CD4-positive, alpha-beta T cell treated with Interleukin-4 for 1 hour (primary cell): Measurements from ENCODE around the gene ETHE1.
A peak's percentile ranks its signal among the peaks of the same experiment; 100 is the strongest.
"Not testable (repeated sequence)": the region's sequence is repeated elsewhere in the genome, so short reads cannot be mapped to it uniquely, and the experiment has no call there.

Source experiments
- DNase-seq, 2 donors: peaks; one replicate each; pipeline ENCODE4 v3.0.0-alpha.2; 2020 to 2022

ETHE1 gene

DNA sequence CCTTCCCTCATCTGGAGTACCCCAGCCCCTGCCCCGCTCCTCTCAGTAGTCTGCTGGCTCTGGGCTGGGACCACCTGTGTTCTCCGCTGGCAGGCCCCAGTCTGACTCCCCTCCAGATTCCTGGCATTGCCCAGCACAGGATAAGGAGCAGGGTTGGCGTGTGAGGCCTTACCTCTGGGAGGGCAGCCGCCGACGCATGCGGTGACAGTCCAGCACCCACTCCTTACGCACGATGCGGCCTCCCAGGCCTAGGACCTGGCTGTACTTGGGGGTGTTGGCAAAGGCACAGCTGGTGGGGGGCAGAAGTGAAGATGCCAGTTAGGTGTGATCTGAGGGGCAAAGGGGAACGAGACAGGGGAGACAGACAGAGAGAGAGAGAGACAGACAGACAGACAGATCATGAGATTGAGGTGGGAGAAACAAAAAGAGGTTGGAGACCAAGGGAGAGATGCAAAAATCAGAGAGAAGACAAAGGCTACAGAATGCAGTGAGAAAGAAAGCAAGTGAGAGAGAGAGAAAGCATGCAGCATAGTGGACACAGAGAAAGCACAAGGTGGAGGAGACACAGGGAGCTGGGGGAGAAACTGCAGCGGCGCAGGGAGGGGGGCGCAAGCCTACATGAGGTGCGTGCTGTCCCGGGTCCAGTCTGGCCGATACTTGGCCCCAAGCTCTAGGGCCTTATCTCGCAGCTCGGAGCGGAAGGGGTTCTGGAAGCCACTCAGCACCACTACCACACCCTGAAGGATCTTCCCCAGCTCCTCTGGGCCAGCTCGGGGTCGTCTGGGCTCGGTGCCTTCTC is 24.6 kb upstream of the ETHE1 start:
- DNase-seq, result no peak

DNA sequence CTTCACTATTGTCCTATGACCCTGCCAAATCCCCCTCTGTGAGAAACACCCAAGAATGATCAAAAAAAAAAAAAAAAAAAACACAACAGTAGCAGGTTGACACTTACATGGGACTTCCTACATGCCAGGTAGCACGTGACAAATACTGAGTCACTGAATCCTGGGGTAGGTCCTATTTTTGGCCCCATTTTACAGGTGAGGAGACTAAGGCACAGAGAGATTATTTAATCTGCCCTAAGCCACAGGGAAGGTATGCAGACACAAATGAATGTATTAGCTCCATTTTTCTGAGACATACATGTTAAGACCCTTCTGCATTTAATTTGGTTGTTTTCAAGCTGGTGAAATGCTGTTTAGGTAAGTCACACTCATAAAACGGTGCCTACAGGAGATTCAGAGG is 21.7 kb upstream of the ETHE1 start:
- no peak for DNase-seq

DNA sequence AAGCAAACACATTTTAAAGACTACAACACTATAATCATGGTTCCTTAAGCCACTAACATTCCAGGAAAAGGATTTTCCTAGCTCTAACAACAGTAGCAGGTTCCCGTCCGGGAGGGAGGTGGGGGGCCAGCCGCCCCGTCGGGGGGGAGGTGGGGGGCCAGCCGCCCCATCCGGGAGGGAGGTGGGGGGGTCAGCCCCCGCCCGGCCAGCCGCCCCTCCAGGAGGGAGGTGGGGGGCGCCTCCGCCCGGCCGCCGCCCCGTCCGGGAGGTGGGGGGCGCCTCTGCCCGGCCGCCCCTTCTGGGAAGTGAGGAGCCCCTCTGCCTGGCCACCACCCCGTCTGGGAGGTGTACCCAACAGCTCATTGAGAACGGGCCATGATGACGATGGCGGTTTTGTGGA is 20.9 kb upstream of the ETHE1 start:
- not testable (repeated sequence) for DNase-seq

DNA sequence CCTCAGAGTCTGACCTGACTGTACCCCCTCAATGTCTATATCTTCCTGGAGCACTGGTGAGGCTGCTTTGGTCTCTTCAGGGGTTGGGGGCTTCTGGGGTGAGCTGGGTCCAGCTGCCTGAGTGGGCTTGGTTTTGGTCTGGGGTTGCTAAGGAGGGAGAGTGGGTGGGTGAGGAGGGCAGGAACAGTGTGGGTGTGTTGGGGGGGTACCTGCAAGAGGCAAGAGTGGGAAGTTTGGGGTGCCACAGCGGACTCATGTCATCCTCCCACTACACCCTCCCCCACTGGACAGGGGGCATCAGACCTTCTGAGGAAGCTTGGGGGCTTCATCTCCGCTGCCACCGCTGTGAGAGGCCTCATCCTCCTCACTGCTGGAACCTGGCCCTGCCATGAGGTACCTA is 19.6 kb upstream of the ETHE1 start:
- DNase-seq, result no peak

DNA sequence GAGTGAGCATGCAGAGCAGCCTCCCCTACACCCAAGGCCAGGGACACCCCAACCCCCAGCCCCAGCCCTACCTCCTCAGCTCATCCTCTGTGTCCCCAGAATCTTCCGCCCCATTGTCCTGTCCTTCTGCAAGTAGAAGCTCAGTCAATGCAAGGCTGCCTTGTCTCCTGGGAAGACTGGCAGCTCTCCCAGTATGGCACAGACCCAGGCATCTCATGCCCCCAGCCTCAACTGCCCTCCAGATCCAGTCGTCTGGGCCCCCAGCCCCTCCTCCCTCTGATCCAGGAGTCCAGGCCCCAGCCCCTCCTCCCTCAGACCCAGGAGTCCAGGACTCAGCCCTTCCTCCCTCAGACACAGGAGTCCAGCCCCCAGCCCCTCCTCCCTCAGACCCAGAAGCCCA is 19.0 kb upstream of the ETHE1 start:
- DNase-seq, result no peak

DNA sequence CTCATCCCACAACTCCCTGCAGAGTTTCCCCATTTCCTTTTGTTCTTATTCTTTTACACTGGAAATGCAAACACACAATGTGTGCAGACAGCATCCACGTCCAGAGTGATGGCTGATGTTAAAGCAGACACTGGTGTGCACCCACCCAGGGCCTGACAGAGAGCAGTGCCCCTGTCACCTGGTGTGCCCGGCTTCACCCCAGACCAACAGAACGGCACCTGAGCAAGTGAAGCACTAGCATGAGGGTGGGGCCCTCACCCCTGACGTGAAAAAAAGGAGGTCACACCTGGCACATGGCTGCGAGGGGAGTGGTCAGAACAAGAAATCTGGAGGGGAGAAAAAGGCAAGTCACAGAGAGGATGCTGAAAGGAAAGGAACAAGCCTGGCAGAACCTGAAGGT is 18.3 kb upstream of the ETHE1 start:
- no peak for DNase-seq

DNA sequence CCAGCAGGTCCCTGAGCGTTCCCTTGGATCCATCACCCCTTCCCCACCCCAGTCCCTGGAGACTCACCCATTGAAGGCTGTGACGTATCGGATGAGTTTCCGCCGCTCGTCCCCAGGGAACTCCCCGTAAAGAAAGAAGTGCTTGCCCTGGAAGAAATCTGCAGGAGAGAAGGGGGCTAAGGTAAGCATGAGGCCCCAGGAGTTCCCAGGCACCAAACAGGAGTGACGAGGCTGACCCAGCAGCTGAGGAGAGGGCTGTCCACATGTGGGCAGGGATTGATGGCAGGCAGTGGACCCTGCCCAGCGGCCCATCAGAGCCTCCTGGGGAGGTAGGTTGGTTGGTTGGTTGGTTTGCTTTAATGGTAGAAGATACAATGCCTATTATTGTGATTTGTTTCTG is 17.1 kb upstream of the ETHE1 start:
- no peak for DNase-seq

DNA sequence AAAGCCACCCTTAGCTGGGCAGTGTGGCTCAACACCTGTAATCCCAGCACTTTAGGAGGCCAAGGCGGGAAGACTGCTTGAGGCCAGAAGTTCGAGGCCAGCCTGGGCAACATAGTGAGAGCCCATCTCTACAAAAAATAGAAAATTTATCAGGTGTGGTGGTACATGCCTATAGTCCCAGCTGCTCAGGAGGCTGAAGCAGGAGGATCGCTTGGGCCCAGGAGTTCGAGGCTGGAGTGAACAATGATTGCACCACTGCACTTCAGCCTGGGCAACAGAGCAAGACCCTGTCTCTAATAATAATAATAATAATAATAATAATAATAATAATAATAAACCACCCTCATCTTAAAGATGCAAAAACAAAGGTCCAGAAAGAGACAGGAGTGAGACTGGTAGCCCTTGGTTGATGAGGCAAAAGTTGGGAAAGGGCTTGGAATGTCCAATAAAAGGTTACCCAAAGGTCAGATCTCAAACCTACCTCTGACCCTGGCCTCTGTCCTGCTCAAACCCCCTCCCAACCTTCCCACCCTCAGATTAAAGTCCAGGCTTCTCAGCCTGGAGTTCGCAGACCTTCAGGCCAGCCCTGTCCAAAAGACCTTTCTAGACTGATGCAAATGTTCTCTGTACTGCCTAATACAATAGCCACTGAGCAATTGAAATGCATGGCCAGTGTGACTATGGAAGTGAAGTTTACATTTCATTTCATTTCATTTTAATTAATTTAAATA is 15.1 kb upstream of the ETHE1 start:
- no peak for DNase-seq

DNA sequence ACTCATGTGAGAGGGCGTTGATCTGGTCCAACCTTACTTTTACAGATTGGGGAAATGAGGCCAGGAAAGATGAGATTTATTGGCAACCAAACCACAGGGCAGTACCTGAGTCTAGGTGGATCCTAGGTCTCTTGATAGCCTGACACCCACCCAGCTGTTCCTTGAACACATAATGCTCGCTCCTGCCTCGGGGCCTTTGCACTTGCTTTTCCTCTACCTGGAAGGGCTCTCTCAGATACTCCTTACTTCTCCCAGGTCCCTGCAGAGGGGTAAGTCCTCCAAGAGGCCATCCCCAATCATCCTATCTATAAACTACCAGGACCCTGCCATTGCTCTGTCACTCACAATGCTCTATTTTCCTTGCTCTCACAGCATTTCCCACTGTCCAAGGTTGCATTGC is 13.4 kb upstream of the ETHE1 start:
- no peak for DNase-seq

DNA sequence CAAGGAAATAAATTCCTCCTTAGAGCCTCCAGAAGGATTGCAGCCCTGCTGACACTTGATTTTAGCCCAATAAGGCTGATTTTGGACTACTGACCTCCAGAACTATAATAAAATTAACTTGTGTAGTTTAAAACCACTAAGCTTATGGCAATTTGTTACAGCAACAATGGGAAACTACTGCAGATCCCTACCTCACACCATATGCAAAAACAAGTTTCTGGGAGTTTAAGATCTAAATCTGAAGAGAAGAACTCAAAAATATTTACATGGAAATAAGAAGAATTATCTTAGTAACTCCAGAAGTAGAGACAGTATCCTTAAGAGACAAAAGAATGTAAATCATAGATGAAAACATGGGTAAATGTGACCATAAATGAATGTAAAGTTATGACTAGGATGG is 11.9 kb upstream of the ETHE1 start:
- no peak for DNase-seq

DNA sequence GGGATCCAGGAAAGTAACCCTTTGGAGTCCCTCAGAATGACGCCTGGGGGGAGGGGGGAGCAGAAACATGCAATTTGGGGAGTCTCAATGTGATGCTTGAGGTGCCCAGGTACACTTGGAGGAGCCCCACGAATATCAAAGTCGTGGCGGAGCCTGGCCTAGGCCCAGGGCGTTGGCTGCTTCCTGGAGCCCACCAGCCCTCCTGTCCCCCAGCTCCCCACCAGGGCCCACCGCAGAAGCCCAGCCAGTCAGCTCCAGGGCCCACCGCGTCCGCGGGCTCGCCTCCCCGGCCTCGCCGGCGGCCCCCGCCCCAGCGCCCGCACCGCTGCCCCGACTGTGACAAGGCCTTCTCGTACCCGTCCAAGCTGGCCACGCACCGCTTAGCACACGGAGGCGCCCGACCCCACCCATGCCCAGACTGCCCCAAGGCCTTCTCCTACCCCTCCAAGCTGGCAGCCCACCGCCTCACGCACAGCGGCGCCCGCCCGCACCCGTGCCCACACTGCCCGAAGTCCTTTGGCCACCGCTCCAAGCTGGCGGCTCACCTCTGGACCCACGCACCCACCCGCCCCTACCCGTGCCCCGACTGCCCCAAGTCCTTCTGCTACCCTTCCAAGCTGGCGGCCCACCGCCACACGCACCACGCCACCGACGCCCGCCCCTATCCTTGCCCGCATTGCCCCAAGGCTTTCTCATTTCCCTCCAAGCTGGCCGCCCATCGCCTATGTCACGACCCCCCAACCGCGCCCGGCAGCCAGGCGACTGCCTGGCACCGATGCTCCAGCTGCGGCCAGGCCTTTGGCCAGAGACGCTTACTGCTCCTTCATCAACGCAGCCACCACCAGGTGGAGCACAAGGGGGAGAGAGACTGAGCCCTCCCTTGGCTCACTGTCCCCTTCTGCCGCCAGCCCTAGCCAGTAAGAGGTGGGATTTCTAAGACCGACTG is 8.1 kb upstream of the ETHE1 start:
- DNase-seq, result peak; percentile 22 to 36

DNA sequence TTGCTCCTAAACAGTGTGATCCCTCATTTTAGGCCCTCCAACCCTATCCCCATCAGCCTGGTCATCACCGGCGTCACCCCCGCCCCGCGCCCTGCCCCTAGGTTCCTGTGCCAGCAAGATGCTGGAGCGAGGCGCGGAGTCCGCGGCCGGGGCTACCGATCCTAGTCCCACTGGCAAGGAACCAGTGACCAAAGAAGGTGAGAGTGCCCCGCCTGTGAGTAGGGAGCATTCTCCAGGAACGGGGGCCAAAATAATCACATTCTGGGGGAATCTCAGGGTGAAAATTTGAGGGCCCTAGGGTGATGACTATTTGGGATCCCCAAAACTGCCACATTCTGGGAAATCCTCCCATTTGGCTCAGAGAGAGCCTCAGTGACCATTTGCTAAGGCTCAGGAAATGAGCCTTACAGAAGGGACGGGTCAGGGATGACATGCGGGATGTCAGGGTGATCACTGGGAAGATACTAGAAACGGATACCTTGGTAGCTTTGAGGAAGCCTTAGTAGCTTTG is 7.4 kb upstream of the ETHE1 start:
- no peak for DNase-seq

DNA sequence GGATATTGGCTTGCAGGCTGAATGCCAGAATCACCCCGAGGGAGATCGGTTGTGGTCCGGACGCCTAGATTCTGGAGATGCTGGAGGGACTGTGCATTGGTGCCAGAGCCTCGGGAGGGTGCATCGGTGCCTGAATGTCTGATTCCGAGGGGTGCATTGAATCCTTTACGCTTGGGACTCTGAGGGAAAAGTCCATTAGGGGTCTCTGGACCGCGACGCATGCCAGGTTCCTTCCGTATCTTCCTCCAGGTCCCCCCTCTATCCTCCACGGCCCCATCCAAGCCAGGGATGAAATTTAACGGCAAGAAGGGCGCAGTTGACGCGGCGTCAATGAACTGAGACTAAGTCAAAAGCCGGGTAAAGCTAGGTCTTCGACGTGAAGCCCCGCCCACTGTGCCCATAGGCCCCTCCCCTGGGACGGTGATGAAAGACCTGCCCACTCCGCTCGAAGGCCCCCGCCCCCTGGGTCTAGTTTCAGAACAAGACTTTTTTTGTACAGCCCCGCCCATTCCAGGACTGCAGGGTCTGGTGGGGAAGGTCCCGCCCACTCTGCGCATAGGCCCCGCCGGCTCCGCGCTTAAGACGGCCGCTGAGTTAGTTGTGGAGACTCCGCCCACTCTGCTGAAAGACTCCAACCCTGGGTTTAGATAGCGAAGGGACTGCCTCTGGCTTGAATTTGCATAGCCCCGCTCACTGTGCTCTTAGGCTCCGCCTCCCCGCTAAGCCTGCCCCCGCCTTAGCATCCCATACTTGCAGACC is 6.7 kb upstream of the ETHE1 start:
- peak; percentile 96 for DNase-seq

DNA sequence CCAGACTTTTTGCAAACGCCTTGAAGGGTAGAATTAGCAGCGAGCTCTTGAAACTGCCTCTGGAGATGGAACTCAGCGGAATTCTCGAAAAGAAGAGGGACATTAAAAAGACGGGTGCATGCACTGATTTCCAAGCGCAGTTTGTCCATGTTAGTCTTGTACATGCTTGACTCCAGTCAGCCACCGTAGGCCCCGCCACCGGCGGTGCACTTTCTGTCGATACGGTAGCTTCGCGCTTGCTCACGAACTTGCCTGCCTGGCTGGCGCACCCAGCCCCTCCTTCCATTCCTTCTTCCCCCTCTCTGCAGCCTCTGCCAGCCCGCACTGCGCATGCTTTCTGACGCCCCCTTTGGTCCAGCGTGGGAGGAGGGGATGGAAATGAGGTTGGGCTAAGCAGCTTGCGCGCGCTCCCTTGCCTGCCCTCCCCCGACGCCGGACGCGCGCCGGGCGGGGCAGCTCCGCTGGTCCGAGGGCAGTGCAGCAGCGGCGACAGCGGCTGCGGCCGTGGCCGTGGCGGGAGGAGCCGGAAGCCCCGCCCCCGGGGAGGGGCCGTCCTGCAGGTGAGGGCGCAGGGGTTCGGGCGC is 6.1 kb upstream of the ETHE1 start, which contains the start of gene ZNF575:
Gene ZNF575 (plus strand): TSS at position 227 of the 584 bp plus-strand sequence. CDS start 1,235 bp downstream, outside the sequence.
- DNase-seq, result peak; percentile 85 to 87

DNA sequence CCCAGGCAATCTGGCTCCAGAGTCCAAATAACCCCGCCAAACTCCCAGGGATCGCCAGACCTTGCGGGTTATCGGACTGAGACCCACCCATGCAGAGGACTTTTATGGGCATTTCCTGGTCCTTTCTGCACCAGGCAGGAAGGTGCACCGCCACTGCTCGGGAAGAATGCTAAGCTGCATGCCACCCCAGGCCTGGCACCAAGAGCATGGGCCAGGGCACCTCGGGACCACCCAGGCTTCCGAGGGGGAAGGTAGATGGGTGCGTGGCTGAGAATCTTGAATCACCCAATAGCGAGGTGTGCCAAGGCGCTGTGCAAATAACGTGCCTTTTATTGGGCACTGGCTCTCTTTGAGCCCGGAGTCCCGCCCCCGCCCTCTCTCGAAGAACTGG is 5.6 kb upstream of the ETHE1 start:
- no peak for DNase-seq

DNA sequence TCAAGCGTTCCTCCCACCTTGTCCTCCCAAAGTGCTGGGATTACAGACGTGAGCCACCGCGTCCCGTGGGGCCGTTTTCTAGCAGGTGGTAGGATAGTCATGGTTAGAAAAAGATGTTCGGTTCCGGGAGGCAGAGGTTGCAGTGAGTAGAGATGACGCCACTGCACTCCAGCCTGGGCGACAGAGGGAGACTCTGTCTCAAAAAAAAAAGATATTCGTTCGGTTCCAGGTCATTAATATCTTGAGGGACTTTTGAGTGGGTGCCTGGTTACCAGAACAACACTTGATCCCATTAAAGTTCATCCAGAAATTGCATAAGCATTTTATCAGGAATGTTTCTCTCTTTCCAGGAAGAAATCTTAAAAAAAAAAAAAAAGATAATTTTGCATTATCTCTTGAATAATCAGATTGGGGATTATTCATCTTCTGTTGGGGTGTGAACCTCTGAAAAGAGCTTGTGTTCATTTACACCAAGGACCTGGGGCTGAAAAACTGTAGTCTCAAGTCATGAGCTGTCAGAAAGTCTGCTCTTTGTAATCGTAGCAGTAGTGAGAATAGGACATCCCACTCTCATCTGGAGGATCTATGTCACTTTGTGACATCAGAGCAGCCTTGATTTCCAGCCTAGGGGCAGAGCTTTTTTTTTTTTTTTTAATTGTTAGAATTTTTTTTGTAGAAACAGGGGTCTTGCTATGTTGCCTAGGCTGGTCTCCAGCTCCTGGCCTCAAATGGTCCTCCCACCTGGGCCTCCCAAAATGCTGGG is 1.0 kb upstream of the ETHE1 start:
- no peak for DNase-seq

DNA sequence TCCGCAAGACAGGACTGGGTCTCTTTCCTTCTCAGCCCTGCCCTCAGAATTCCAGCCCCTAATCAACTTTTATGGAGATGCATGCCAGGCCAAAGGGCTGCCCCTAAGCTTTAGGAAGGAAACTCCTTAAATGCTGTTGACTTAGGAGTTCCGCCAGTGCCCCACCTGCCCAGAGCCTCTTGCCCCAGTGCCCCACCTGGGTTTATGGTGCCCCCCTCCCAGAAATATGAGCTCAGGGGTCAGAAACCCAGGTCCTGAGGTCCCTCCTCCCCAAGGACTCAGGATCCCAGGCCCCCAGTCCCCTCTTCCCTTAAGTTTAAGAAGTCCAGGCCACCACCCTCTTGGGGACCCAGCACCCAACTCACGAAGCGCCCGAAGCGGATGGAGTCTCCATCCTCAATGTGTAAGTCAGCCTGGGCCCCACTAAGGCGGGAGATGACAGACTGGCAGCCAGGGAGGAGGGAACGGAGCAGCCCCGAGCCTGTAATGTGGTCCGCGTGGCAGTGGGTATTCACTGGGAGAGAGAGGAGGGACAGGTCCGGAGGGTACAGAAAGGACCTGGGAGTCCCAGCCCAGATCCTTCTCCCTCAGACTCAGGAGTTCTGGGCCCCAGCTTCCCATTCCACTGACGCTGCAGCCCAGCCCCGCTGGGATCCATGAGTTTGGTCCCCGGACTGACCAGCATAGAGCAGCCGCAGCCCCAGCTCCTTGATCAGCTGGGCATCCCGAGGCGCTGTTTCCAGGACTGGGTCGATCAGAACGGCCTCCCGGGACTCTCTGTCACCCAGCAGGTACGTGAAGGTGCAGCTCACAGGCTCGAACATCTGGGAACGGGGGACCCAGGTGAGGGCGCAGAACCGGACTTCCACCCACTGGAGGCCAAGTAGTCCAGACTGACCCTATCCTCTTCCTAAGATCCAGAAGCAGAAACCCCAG is 897 bp downstream of the ETHE1 start:
- no peak for DNase-seq

DNA sequence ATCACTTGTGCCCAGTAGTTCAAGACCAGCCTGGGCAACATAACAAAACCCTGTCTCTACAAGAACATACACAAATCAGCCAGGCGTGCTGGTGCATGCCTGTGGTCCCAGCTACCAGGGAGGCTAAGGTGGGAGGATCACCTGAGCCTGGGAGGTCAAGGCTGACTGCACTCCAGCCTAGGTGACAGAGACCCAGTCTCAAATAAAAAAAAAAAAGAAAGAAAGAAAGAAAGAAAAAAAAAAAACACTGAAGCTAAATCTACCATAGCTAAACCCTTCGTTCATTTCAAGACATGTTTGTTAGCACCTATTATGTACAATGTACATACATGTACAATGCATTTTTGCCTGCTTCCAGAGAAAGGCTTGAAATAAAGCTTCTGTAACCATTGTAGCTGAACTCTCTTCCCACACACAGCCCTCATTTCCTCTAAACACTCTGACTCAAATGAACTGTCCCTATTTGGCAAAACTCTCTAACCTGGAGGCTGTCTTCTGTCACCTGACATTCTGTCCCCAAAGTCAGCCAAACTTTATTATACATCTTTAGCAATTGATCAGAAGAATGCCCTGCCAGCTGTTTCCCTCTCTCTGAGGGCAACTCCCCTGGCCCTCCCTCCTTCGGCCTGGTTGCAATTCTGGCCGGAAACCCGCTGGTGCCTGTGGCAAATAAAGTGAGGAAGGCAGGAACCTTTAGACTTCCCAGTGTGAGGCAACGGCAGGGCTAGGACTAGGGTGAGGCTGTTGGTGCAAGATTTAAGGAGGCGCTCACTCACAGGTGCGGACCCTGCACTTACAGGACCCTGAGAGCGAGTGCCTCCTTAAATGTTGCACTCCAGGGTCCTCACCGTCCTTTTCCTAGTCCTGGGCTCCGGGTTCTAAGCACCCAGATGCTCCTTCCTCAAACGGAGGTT is 1.8 kb downstream of the ETHE1 start:
- peak; percentile 18 to 48 for DNase-seq

DNA sequence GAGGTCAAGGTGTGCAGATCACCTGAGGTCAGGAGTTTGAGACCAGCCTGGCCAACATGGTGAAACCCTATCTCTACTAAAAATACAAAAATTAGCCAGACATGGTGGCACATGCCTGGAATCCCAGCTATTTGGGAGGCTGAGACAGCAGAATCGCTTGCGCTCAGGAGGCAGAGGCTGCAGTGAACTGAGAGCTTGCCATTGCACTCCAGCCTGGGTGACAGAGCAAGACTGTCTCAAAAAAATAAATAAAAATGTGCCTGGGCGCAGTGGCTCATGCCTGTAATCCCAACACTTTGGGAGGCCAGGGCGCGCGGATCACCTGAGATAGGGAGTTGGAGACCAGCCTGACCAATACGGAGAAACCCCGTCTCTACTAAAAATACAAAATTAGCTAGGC is 3.3 kb downstream of the ETHE1 start:
- not testable (repeated sequence) for DNase-seq
